Measurements from ENCODE around the gene NSUN3.

GRCh38 chr3:94065819-94066480, 3.1 kb downstream of the NSUN3 start:
- TF ChIP-seq, protein P1, sequence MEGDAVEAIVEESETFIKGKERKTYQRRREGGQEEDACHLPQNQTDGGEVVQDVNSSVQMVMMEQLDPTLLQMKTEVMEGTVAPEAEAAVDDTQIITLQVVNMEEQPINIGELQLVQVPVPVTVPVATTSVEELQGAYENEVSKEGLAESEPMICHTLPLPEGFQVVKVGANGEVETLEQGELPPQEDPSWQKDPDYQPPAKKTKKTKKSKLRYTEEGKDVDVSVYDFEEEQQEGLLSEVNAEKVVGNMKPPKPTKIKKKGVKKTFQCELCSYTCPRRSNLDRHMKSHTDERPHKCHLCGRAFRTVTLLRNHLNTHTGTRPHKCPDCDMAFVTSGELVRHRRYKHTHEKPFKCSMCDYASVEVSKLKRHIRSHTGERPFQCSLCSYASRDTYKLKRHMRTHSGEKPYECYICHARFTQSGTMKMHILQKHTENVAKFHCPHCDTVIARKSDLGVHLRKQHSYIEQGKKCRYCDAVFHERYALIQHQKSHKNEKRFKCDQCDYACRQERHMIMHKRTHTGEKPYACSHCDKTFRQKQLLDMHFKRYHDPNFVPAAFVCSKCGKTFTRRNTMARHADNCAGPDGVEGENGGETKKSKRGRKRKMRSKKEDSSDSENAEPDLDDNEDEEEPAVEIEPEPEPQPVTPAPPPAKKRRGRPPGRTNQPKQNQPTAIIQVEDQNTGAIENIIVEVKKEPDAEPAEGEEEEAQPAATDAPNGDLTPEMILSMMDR (IDR thresholded peaks at IDR 0.05): no peak
- no peak for TF ChIP-seq POLR2A (IDR thresholded peaks at IDR 0.05)

Data from heart left ventricle (tissue), 13 donors.